ENCODE measurements around the gene TAF1B. TPM values are rescaled to one million over a fixed set of nuclear protein-coding genes. Genes with fewer than 3 reads are reported as not detected.

The TAF1B gene
- total RNA-seq, 3 donors from 2014 or later, result 9.4 to 14.1 (median 13.2) TPM

- Histone ChIP-seq H3K4me1 (ENCODE audit: low read depth) (peaks cover 8% of the 10 kb centered on the region), H3K4me3 (no peak overlapping the region), H3K9me3 (no peaks in the 10 kb centered on the region), H3K36me3 (ENCODE audit: low read depth) (no peaks in the 10 kb centered on the region)
- DNase-seq (no peak), ATAC-seq (no peak)
- no peak for TF ChIP-seq CTCF (IDR thresholded peaks at IDR 0.05)
- intact Hi-C loops (cut with DNase I, micrococcal nuclease), result loop anchor here (5.0 to 10.0 kb wide), 2 partner anchors 61 to 64 kb away; partner anchors contain the start of gene KLF11 (in 1 of the 2)
Measured at GRCh38 chr2:9983401-9984216, 140.3 kb downstream of the TAF1B start.

Other genes with a start within 250 kb of the TAF1B start
- 100 to 1,000 TPM; 204 to 256 (median 251) TPM for gene YWHAQ, start 212.5 kb upstream of the TAF1B start, total RNA-seq
- gene GRHL1, start 108.2 kb downstream of the TAF1B start, total RNA-seq, result 1 to 10 TPM in 2 of 3 donors, under 1 TPM in 1; 0.41 to 2.0 (median 1.9) TPM
- gene KLF11, start 200.1 kb downstream of the TAF1B start, total RNA-seq, result 10 to 100 TPM in 2 of 3 donors, 1 to 10 TPM in 1; 5.9 to 34.7 (median 11.9) TPM
- gene CYS1, start 236.9 kb downstream of the TAF1B start, total RNA-seq, result 1 to 10 TPM in 1 of 3 donors, under 1 TPM in 2; 0.58 to 5.1 (median 0.98) TPM